Epithelial cell of esophagus (primary cell): ENCODE measurements around the gene OR2AT4.

Experiments used
- DNase-seq: peaks from one replicate; pipeline ENCODE4 v3.0.0; 2010; ENCODE audit warnings: low read depth
- H3K4me3 ChIP-seq: 2 replicates; pipeline ENCODE4 v1.5.1; 2011; ENCODE audit warnings: mild to moderate bottlenecking, low read length, control low read depth
- CTCF ChIP-seq: IDR thresholded peaks from 2 replicates; pipeline ENCODE4 v1.5.1; 2011; ENCODE audit warnings: low read depth, mild to moderate bottlenecking, low read length, control low read depth, inconsistent platforms; ENCODE audit not compliant: insufficient read depth; ENCODE audit errors: missing control alignments

The OR2AT4 gene

GRCh38 chr11:75090671-75091177 lies 6.0 kb downstream of the OR2AT4 start:
- no peak for DNase-seq
- no peak overlapping the region for H3K4me3 ChIP-seq
- no peak for TF ChIP-seq CTCF

DNA sequence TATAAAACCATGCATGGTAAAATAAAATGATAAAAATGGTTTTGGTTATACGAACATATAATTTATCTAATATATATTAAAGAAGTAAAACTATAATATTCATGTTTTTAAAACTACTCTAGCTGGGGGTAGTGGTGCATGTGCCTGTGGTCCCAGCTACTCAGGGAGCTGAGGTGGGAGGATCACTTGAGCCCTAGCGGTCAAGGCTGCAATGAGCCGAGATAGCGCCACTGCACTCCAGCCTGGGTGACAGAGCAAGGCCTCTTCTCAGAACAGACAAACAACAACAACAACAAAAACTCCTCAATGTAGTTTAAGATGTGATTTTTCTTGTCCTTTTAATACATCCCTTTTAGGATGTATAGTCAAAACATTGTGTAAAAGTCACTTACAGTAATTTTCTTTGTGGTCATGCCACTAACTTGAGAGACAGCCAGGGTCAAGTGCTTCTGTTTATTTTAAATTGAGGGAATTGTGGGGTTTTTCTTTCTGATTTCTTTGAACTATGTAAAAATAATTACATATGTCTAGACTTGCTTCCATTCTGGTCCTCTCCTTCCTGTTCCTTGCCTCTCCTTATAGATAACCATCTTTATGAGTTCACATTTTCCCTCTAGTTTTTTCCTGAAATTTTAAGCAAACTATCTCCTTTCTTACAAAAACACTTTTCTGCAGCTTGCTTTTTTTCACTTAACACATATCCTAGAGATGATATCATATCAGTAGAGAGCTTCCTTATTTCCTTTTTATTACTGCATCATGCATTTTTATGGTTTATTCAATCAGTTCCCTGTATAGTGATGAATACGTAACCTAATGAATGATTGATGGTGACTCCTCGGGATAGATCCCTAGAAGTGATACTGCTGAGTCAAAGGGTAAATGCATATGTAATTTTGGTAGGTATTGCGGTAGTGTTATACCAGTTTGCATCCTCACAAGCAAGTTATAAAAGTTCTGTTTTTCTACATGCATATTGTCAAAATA lies 9.1 kb downstream of the OR2AT4 start:
- no peak overlapping the region for H3K4me3 ChIP-seq
- TF ChIP-seq CTCF: no peak
- no peak for DNase-seq

GRCh38 chr11:75084883-75085282 lies 11.8 kb downstream of the OR2AT4 start:
- TF ChIP-seq CTCF: no peak
- no peak overlapping the region for H3K4me3 ChIP-seq
- DNase-seq: no peak

DNA sequence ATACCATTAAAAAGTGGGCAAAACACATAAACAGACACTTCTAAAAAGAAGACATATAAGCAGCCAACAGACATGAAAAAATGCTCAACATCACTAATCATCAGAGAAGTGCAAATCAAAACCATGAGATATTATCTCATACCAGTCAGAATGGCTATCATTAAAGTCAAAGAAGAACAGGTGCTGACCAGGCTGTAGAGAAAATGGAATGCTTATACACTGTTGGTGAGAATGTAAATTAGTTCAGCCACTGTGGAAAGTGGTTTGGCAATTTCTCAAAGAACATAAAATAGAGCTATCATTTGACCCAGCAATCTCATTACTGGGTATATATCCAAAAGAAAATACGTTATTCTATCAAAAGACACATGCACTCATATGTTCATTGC lies 13.5 kb downstream of the OR2AT4 start:
- DNase-seq: no peak
- no peak overlapping the region for H3K4me3 ChIP-seq
- TF ChIP-seq CTCF: no peak

DNA sequence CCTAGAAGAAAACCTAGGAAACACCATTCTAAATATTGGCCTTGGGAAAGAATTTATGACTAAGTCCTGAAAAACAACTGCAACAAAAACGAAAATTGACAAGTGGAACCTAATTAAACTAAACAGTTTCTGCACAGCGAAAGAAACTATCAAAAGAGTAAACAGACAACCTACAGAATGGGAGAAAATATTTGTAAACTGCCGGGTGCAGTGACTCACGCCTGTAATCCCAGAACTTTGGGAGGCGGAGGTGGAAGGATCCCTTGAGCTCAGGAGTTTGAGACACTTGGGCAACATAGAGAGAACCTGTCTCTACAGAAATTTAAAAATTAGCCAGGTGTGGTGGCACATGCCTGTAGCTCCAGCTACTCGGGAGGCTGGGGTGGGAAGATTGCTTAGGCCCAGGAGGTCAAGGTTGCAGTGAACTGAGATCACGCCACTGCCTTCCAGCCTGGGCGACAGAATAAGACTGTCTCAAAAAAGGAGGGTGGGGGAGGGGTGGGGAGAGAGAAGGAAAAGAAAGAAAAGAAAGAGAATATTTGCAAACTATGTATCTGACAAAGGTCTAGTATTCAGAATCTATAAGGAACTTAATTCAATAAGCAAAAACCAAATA lies 14.0 kb downstream of the OR2AT4 start:
- no peak for DNase-seq
- TF ChIP-seq CTCF: no peak
- H3K4me3 ChIP-seq: no peak overlapping the region

- DNase-seq: no peak
- no peak for TF ChIP-seq CTCF
- H3K4me3 ChIP-seq: no peak overlapping the region
Observed at GRCh38 chr11:75079546-75079945, 17.1 kb downstream of the OR2AT4 start.

GRCh38 chr11:75078233-75078632 lies 18.4 kb downstream of the OR2AT4 start:
- DNase-seq: no peak
- H3K4me3 ChIP-seq: no peak overlapping the region
- no peak for TF ChIP-seq CTCF
